HG03108 (cell line): ENCODE results near the gene NUTM2D.
"Not testable (repeated sequence)": the region's sequence is repeated elsewhere in the genome, so short reads cannot be mapped to it uniquely, and the experiment has no call there.

Experiments used
- ATAC-seq: cut with Tn5 transposase; IDR thresholded peaks from one replicate; pipeline ENCODE4 v1.9.1; 2021; ENCODE audit warnings: moderate library complexity; ENCODE audit not compliant: unreplicated experiment

Gene NUTM2D

GRCh38 chr10:87357444-87357843 lies at the start of gene NUTM2D:
NUTM2D (plus strand) TSS chr10:87357744; CDS start chr10:87358266, 522 bp downstream.
- not testable (repeated sequence) for ATAC-seq

GRCh38 chr10:87308702-87309101 lies 48.8 kb upstream of the NUTM2D start:
- not testable (repeated sequence) for ATAC-seq

- ATAC-seq = not testable (repeated sequence)
Observed at GRCh38 chr10:87309657-87310056, 47.9 kb upstream of the NUTM2D start.

GRCh38 chr10:87311521-87311920 lies 46.0 kb upstream of the NUTM2D start:
- not testable (repeated sequence) for ATAC-seq

- ATAC-seq = not testable (repeated sequence)
Observed at GRCh38 chr10:87313649-87314359, 43.7 kb upstream of the NUTM2D start.

GRCh38 chr10:87314360-87314973 lies 43.1 kb upstream of the NUTM2D start:
- ATAC-seq = not testable (repeated sequence)

- ATAC-seq = not testable (repeated sequence)
Observed at GRCh38 chr10:87321505-87321904, 36.0 kb upstream of the NUTM2D start.

GRCh38 chr10:87324559-87324958 lies 33.0 kb upstream of the NUTM2D start:
- ATAC-seq = not testable (repeated sequence)

GRCh38 chr10:87327958-87328357 lies 29.6 kb upstream of the NUTM2D start:
- not testable (repeated sequence) for ATAC-seq

GRCh38 chr10:87329131-87329530 lies 28.4 kb upstream of the NUTM2D start:
- ATAC-seq = not testable (repeated sequence)

GRCh38 chr10:87332687-87333086 lies 24.9 kb upstream of the NUTM2D start:
- not testable (repeated sequence) for ATAC-seq

GRCh38 chr10:87340411-87340810 lies 17.1 kb upstream of the NUTM2D start:
- ATAC-seq = not testable (repeated sequence)

GRCh38 chr10:87341546-87342142 lies 15.9 kb upstream of the NUTM2D start:
- peak; percentile 13 for ATAC-seq

GRCh38 chr10:87342249-87342710 lies 15.3 kb upstream of the NUTM2D start:
- ATAC-seq = peak; percentile 83

GRCh38 chr10:87342711-87343258 lies 14.8 kb upstream of the NUTM2D start:
- peak; percentile 75 for ATAC-seq

GRCh38 chr10:87345743-87346142 lies 11.8 kb upstream of the NUTM2D start:
- not testable (repeated sequence) for ATAC-seq

GRCh38 chr10:87350161-87350560 lies 7.4 kb upstream of the NUTM2D start:
- not testable (repeated sequence) for ATAC-seq

- ATAC-seq = not testable (repeated sequence)
Observed at GRCh38 chr10:87352825-87353224, 4.7 kb upstream of the NUTM2D start.

- not testable (repeated sequence) for ATAC-seq
Observed at GRCh38 chr10:87355110-87355509, 2.4 kb upstream of the NUTM2D start.

GRCh38 chr10:87358159-87358558 lies 615 bp downstream of the NUTM2D start:
- ATAC-seq = not testable (repeated sequence)

GRCh38 chr10:87369514-87370112 lies 12.1 kb downstream of the NUTM2D start:
- not testable (repeated sequence) for ATAC-seq
